ENCODE data around the gene LMOD3.

LMOD3 gene

DNA sequence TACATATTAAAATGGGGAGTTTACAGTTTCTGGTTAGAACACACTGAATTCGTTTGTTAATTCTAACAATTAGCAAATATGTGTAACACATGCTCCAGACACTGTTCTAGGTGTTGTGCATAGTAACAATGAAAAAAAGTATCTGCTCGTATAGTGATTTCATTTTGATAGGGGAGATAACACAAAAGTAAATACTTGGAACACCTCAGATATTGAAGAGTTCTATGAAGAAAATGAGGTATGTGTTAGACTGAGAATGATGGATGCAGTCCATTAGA lies 63.5 kb downstream of the LMOD3 start:
- no peak for DNase-seq (ENCODE audit: low read depth in 2 of 2)

GRCh38 chr3:69058180-69058946 lies 64.0 kb downstream of the LMOD3 start:
- DNase-seq (ENCODE audit: low read depth in 2 of 2): no peak

Data from stimulated activated CD8-positive, alpha-beta memory T cell treated with anti-CD3 and anti-CD28 coated beads, Interleukin-15, amount 100 ng/mL, for 4 hours (primary cell).